AG20443 (cell line): Measurements from ENCODE around the gene ALKBH3.

Experiments used
- DNase-seq: peaks from one replicate; pipeline ENCODE4 v3.0.0; 2012; ENCODE audit warnings: low spot score, mixed read lengths

The ALKBH3 gene

GRCh38 chr11:43962383-43963278 lies 82.0 kb downstream of the ALKBH3 start:
- DNase-seq, result no peak

GRCh38 chr11:43963279-43963620 lies 82.6 kb downstream of the ALKBH3 start:
- DNase-seq, result no peak

GRCh38 chr11:43967661-43968060 lies 87.0 kb downstream of the ALKBH3 start:
- no peak for DNase-seq

GRCh38 chr11:43968719-43969118 lies 88.1 kb downstream of the ALKBH3 start:
- DNase-seq, result no peak

GRCh38 chr11:43969543-43969942 lies 88.9 kb downstream of the ALKBH3 start:
- DNase-seq, result no peak
